Fibroblast of upper back skin (primary cell): ENCODE measurements around the gene ZNF483.
A peak's percentile ranks its signal among the peaks of the same experiment; 100 is the strongest.
"Not testable (repeated sequence)": the region's sequence is repeated elsewhere in the genome, so short reads cannot be mapped to it uniquely, and the experiment has no call there.

Experiments
- DNase-seq: peaks from one replicate; pipeline ENCODE4 v3.0.0-alpha.2; 2013

The ZNF483 gene

DNA sequence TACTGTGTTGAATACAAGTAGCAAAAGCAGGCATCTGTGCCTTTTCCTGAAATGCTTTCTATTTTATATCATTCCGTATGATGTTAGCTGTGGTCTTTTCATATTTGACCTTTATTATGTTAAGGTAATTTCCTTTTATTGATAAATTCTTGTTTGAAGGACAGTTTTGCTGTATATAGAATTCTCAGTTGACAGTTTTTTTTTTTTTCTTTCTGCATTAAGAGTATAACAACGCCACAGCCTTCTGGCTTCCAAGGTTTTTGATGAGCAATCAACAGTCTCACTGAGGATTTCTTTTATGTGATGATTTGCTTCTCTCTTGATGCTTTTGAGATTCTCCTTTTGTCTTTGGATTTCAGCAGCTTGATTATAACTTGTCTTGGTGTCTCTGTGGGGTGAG is 23.6 kb downstream of the ZNF483 start:
- DNase-seq = no peak

GRCh38 chr9:111555425-111555824 is 30.4 kb downstream of the ZNF483 start:
- not testable (repeated sequence) for DNase-seq

DNA sequence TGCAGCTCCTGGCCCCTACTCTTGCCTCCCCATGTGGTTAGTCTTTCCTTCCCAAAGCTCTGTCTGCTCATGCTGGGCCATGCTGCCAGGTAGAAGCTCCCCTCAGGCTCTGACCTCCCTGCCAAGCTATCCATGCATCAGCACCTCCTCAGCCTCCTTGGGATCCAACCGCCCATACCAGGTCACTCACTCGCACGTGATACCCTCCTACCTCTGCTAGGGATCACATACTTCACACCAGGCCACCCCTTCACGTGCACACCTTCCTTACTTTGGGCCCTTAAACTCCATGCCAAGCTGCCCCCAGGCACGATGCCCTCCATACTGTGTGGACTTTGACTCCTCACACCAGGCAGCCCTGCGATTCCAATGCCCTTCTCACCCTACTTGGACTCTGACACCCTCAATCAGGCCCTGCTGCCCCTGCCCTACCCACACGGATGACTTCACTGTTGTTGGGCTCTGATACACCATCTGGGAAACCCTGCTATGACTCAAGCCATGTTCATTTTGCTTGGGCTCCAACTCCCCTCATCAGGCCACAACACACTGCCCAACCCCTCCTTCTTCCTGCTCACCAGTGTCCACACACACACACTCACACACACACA is 34.1 kb downstream of the ZNF483 start:
- peak; percentile 23 for DNase-seq

DNA sequence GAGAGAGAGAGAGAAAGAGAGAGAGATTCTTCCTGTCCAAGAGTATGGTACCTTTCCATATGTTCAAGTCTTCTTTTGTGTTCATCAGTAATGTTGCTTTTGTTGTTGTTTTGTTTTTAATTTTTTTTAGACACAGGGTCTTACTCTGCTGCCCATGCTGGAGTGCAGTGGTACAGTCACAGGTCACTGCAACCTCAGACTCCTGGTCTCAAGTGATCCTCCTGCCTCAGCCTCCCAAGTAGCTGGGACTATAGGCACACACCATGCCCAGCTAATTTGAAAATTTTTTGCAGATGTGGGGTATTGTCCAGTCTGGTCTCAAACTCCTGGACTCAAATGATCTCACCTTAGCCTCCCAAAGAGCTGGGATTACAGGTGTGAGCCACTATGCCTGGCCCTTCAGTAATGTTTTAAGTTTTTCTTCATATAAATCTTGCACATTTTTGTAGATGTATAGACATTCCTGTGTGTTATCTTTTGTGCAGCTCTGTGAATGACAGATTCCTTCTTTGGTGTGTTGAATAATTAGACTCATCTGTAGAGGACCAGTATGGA is 36.3 kb downstream of the ZNF483 start:
- DNase-seq = no peak

GRCh38 chr9:111566234-111566633 is 41.3 kb downstream of the ZNF483 start:
- DNase-seq = peak; percentile 3

GRCh38 chr9:111568127-111568526 is 43.1 kb downstream of the ZNF483 start:
- not testable (repeated sequence) for DNase-seq

DNA sequence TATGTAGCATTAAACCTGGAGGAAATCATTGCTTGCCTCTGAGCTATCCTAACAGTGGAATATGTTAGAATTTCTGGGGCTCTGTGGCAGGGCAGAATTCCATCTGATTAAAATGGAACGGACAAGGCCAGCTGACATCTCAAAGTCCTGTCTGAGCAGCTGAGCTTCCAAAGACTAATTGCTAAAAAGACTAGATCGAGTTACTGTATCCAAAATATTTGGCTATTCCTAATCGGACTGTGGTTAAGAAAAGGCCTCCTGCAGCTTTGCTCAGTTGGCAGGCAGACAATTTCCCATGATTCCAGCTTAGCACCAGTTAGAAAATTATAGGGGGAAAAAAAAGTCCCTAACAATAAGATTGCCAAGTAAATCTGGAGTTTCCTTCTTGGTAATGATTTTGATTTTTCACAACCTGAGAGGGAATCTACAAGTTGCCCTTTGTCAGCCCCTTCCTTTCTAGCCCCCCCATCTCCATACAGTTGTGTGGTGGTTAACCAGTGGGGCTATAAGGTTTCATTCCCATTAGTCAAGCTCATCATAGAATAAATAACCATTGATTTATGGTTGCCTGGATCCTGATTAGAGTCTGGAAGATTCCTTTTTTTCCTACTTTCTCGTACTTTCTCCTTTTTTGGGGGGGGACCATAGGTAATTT is 48.1 kb downstream of the ZNF483 start:
- peak; percentile 96 for DNase-seq

DNA sequence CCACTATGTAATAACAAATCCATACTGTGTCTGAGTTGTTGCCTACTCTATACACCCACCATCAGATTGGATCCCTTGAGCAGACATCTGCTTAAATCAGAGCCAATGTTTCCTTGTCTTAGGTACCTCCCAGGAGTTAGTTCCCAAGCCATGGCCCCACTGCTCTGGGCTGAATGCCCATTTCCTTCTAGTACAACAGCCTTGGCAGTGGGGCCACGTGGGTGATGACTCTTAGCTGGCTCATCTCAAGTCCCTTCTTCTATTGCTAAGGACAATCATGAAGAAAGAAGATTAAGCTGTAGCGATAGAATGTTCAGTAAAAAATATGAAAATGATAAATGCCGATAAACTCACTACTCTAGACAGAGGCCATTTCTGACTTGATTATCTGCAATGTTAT is 57.9 kb downstream of the ZNF483 start:
- peak; percentile 21 for DNase-seq

GRCh38 chr9:111586378-111586777 is 61.4 kb downstream of the ZNF483 start:
- no peak for DNase-seq

GRCh38 chr9:111588846-111589245 is 63.9 kb downstream of the ZNF483 start:
- peak; percentile 9 for DNase-seq

GRCh38 chr9:111597852-111598732 is 73.1 kb downstream of the ZNF483 start:
- peak; percentile 57 for DNase-seq

GRCh38 chr9:111598733-111599091 is 73.7 kb downstream of the ZNF483 start:
- peak; percentile 22 for DNase-seq

- DNase-seq = peak; percentile 85
Measured at GRCh38 chr9:111599092-111599954, 74.3 kb downstream of the ZNF483 start, which contains the start of gene PTGR1. TSS of gene PTGR1 (minus strand) at chr9:111599647. CDS start at chr9:111597422, 2,225 bp downstream.

- no peak for DNase-seq
Measured at GRCh38 chr9:111599955-111600343, 75.0 kb downstream of the ZNF483 start.

DNA sequence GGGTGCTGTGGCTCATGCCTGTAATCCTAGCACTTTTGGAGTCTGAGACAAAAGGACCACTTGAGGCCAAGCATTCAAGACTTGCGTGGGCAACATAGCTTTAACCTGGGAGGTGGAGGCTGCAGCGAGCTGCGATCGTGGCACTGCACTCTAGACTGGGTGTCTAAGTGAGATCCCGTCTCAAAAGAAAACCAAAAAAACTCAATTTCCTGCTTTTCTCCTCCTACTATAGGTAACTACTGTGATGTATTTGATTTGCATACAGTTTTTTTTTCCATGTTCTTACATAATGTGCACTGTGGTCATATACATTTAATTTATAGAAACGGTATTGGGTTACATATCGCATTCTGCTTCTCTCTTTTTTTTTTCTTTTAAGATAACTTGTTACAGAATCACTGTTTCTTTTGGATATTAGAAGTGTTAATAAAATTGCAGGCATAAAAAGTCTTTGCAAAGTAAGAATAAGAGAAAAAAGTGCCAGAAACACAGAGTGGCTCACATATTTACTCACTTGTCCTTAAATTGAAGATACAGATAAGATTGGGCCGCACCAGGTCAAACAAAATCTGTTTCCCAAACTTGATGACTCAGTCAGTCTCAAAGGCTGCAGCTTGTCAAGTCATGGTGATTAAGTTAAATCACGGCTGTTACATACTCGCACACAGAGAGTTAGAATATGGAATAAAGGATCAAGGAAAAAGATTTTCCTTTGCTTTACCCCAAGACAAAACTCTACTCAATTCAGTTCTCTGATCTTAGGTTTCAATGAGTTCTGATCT is 76.4 kb downstream of the ZNF483 start:
- DNase-seq = peak; percentile 34

DNA sequence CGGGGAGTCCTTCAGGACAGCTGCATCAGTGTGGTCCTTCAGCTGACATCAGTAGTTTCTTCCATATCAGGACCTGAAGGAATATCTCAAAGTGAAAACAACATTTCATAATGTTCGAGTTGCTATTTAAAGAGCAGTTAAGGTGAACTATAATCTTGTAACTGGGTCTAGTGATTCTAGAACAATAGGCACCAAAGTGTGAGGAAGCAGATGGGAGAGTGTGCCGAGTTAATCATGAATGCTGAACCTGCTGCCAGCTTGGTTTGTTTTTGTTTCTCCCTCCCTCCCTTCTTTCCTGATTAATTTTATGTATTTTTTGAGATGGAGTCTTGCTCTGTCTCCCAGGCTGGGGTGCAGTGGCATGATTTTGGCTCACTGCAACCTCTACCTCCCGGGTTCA is 78.1 kb downstream of the ZNF483 start:
- no peak for DNase-seq

GRCh38 chr9:111604054-111604615 is 79.2 kb downstream of the ZNF483 start:
- DNase-seq = no peak

DNA sequence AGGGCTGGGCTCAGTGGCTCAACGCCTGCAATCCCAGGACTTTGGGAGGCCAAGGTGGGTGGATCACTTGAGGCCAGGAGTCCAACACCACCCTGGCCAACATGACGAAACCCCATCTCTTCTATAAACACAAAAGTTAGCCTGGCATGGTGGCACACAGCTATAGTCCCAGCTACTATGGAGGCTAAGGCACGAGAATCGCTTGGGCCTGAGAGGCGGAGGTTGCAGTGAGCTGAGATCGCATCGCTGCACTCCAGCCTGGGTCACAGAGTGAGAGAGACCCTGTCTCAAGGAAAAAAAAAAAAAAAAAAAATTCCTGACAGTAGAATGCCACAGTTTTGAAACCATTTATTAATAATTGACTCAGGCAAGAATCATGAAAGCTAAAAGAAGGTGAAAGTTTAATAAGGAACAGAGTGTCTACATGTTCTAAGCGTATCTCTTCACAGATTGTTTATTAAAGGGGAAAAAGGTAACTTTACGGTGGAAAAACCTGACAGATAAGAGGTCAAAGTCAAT is 80.1 kb downstream of the ZNF483 start:
- no peak for DNase-seq

DNA sequence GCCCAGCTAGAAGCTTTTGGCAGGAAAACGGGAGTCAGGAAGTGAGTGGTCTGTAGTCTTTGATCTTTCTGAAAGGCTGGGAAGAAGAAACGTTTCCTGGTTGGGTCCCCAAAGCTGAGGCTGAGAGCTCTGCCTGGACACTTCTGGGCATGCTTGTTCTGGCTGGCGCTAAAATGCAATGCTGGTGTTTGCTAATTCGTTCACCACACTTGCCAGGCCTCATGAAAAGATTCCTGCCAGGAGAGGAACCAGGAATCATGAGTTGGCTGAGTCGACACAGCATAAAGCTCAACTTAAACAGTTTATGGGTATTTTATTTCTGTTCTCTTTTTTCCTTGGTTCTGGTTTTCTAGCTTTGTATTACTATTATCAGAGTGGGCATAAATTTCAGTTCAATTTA is 85.2 kb downstream of the ZNF483 start:
- DNase-seq = no peak

GRCh38 chr9:111610845-111611244 is 85.9 kb downstream of the ZNF483 start:
- no peak for DNase-seq

GRCh38 chr9:111613436-111614040 is 88.6 kb downstream of the ZNF483 start:
- no peak for DNase-seq
